KMS-11 (cell line): ENCODE data around the gene ERC2.

Experiments used
- H2AFZ ChIP-seq: fragments of 200-600 bp; sonication (generic); 2 replicates; pipeline ENCODE4 v1.6.1; 2016; ENCODE audit warnings: antibody characterized with exemption, mixed run types, low read depth
- H3K27ac ChIP-seq: fragments of 200-600 bp; sonication (generic); 2 replicates; pipeline ENCODE4 v1.6.1; 2016; ENCODE audit warnings: mild to moderate bottlenecking, mixed run types
- H3K27me3 ChIP-seq: fragments of 200-600 bp; sonication (generic); 2 replicates; pipeline ENCODE4 v1.6.1; 2017; ENCODE audit warnings: mild to moderate bottlenecking, low read depth, mixed run types, moderate library complexity; ENCODE audit not compliant: insufficient read depth
- H3K36me3 ChIP-seq: fragments of 200-600 bp; sonication (generic); 2 replicates; pipeline ENCODE4 v1.6.1; 2017; ENCODE audit warnings: mild to moderate bottlenecking, mixed run types; ENCODE audit not compliant: insufficient read depth
- H3K4me1 ChIP-seq: fragments of 200-600 bp; sonication (generic); 2 replicates; pipeline ENCODE4 v1.6.1; 2016; ENCODE audit warnings: mild to moderate bottlenecking, low read depth, mixed run types; ENCODE audit not compliant: poor library complexity, severe bottlenecking
- H3K4me2 ChIP-seq: fragments of 200-600 bp; sonication (generic); 2 replicates; pipeline ENCODE4 v1.7.0; 2016; ENCODE audit warnings: mild to moderate bottlenecking, mixed run types
- H3K4me3 ChIP-seq: fragments of 200-600 bp; sonication (generic); IDR thresholded peaks from 2 replicates; pipeline ENCODE4 v1.6.1; 2017; ENCODE audit warnings: low read depth, low read length, mixed read lengths; ENCODE audit not compliant: insufficient read depth
- H3K79me2 ChIP-seq: fragments of 200-600 bp; sonication (generic); 2 replicates; pipeline ENCODE4 v1.6.1; 2016; ENCODE audit warnings: low read depth, mixed run types; ENCODE audit not compliant: insufficient read depth
- H3K9ac ChIP-seq: fragments of 200-600 bp; sonication (generic); 2 replicates; pipeline ENCODE4 v1.6.1; 2016; ENCODE audit warnings: mild to moderate bottlenecking, mixed run types
- H4K20me1 ChIP-seq: fragments of 200-600 bp; sonication (generic); 2 replicates; pipeline ENCODE4 v1.6.1; 2016; ENCODE audit warnings: mild to moderate bottlenecking, mixed run types; ENCODE audit not compliant: insufficient read depth
- TF ChIP-seq, protein P1 (sequence below): fragments of 200-600 bp; sonication (generic); conservative IDR thresholded peaks from 2 replicates; pipeline ENCODE4 v1.6.1; 2017; ENCODE audit warnings: low read depth, mild to moderate bottlenecking, antibody characterized with exemption, low read length, moderate library complexity, mixed read lengths

Gene ERC2

DNA sequence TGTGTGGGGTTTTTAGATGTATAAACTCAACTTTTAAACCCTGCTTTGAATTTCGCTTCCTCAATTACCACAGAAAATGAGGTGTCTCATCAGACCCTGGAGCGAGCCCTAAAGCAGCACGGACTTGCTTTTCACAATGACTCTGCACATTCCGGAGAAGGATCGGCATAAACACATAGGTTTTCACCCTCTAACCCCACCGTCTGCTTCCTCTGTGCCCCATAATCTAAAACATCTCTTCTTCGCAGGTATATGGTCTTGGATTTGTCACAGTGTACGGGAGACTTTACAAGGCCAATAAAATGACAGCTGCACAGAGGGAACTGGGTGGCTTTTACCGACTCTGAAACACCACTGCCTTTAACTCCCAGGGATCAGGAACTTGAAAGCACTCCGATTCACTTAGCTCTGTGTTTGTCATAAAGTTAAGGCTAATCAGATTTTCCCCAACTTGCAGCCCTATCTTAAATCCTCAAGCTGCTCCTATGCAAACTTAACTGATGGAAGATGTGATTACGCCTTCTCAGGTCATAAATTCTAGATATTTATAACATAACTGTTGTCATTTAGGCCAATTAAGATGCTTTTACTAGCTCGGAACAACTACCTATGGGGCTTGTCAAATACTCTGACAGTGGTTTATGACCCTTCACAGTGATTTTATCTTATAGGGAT is 847.8 kb downstream of the ERC2 start:
- Histone ChIP-seq H3K27me3 (no peaks in the 10 kb centered on the region), H2AFZ (no peak overlapping the region), H3K4me3 (no peak overlapping the region)

DNA sequence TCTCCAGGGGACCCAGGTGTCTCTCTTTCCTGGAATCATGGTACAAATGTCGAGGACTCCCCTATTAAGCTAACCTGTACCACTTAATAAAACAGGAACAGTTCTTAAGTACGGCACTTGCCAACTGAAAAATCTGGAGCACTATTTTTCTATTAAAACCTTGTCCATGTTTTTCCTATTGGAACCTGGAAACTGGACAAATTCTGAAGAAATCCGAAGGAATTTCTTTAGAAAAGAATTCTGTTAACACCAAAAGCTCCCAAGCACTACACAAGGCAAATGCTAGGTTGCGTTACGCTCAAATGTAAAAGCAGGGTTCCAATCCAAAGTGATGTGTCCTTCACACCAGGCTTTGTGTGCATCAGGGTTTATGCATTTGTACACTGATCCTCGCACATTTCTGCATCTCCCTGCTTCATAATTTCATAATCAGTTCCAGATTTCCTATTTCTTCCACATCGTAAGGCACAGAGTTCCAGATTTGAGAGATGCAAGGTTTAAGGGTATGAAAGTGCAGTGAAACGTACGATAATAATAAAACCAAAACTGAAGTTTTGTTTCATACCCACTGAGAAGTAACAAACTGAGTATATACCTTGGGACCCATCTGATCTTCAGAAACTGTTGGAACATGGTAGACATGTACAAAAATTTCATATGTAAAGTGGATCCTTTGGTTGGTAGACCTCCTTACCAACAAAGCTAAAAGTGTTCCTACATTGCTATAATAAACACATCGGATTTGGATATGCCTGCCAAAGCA is 849.0 kb downstream of the ERC2 start:
- Histone ChIP-seq H2AFZ (no peak overlapping the region), H3K27me3 (no peaks in the 10 kb centered on the region), H3K4me2 (no peak overlapping the region), H3K4me1 (no peaks in the 10 kb centered on the region), H3K27ac (no peak overlapping the region), H4K20me1 (no peaks in the 10 kb centered on the region), H3K79me2 (no peaks in the 10 kb centered on the region), H3K9ac (no peak overlapping the region), H3K36me3 (no peaks in the 10 kb centered on the region), H3K4me3 (no peak overlapping the region)
- TF ChIP-seq, protein P1, sequence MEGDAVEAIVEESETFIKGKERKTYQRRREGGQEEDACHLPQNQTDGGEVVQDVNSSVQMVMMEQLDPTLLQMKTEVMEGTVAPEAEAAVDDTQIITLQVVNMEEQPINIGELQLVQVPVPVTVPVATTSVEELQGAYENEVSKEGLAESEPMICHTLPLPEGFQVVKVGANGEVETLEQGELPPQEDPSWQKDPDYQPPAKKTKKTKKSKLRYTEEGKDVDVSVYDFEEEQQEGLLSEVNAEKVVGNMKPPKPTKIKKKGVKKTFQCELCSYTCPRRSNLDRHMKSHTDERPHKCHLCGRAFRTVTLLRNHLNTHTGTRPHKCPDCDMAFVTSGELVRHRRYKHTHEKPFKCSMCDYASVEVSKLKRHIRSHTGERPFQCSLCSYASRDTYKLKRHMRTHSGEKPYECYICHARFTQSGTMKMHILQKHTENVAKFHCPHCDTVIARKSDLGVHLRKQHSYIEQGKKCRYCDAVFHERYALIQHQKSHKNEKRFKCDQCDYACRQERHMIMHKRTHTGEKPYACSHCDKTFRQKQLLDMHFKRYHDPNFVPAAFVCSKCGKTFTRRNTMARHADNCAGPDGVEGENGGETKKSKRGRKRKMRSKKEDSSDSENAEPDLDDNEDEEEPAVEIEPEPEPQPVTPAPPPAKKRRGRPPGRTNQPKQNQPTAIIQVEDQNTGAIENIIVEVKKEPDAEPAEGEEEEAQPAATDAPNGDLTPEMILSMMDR, result no peak

More for the DNA sequence above, 847.8 kb downstream of the ERC2 start:
- Histone ChIP-seq H4K20me1 (no peaks in the 10 kb centered on the region), H3K79me2 (no peaks in the 10 kb centered on the region), H3K4me2 (no peak overlapping the region), H3K9ac (no peak overlapping the region), H3K4me1 (no peaks in the 10 kb centered on the region), H3K27ac (no peak overlapping the region), H3K36me3 (no peaks in the 10 kb centered on the region)
- TF ChIP-seq, protein P1, result no peak

DNA sequence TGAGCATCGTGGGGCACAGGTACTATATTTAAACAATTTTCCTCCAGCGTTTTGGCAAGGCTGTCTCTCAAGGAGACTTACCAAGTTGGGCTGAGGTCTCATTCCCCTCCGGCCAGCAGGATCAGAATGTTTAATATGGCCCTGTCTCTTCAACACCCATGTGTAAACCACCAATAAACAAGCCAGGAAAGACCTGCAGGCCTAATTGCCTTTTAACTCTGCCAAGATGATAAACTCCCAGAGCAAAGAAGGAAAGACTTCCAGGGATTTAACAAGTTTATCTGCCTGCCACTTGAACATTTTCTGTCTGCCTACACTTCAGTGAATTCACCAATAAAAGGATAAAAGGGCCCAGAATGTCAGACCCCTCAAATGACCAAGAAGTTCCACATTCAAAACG is 850.9 kb downstream of the ERC2 start:
- Histone ChIP-seq H3K4me1 (no peaks in the 10 kb centered on the region), H3K79me2 (no peaks in the 10 kb centered on the region), H2AFZ (no peak overlapping the region), H3K36me3 (no peaks in the 10 kb centered on the region), H3K27me3 (no peaks in the 10 kb centered on the region), H3K4me3 (no peak overlapping the region), H4K20me1 (no peaks in the 10 kb centered on the region), H3K27ac (no peak overlapping the region), H3K4me2 (no peak overlapping the region), H3K9ac (no peak overlapping the region)
- TF ChIP-seq, protein P1, result no peak

DNA sequence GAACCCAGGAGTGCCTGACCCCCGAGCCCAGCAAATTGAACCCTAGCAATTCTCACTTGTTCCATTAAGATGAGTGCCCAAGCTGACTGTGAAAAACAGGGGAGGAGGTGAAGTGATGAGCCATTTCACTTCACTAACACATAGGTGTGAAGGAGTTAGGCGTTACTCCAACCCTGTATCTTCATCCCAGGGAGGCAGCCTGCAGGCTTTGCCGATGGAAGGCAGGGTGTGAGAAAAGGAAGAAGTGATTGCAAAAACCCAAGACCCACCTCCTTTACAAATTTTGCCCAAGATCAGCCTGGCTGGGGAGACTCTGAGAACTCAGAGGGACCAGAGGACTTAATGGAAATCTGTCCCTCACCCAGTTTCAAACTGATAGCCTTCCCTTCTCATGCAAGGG is 851.5 kb downstream of the ERC2 start:
- Histone ChIP-seq H3K79me2 (no peaks in the 10 kb centered on the region), H3K9ac (no peak overlapping the region), H3K27me3 (no peaks in the 10 kb centered on the region), H3K4me3 (no peak overlapping the region), H2AFZ (no peak overlapping the region), H4K20me1 (no peaks in the 10 kb centered on the region), H3K4me2 (no peak overlapping the region), H3K36me3 (no peaks in the 10 kb centered on the region), H3K4me1 (no peaks in the 10 kb centered on the region), H3K27ac (no peak overlapping the region)
- TF ChIP-seq, protein P1, result no peak
